ENCODE data around the gene FIGN. TPM values are rescaled to one million over a fixed set of nuclear protein-coding genes. Genes with fewer than 3 reads are reported as not detected.

The FIGN gene
- total and polyA plus RNA-seq, 2 of the 13 experiments (the other 11 are each of a cell fraction or from before 2014, with no cell fraction given): 6.6 to 6.7 TPM

- WGBS (ENCODE audit: low lambda C conversion rate): 97% methylated on average over 2 of the region's 2 CpGs
- no peaks in the 10 kb centered on the region for H3K4me1 ChIP-seq (ENCODE audit: insufficient read depth, low read length)
- FAIRE-seq (no peak), DNase-seq (ENCODE audit: low spot score) (no peak), ATAC-seq (no peak)
- no peaks in the 10 kb centered on the region for H4K20me1 ChIP-seq (ENCODE audit: insufficient read depth, low read length)
- POLR2A ChIA-PET: no interaction called here
- in situ Hi-C loops (cut with HindIII; ENCODE audit: extremely low pct_ligation_motif_present, low pct_unique_long_range_greater_than_20kb): no loop called here
- BruUV-seq (replicated peaks): no TSS peak
- H3K9me3 ChIP-seq (ENCODE audit: low read length): no peaks in the 10 kb centered on the region
- no peaks in the 10 kb centered on the region for H3K27me3 ChIP-seq (ENCODE audit: control insufficient read depth in 1 of 2, insufficient read depth in 2 of 2, low read length in 2 of 2)
- TF ChIP-seq MYPOP (CRISPR knock-in tag; IDR thresholded peaks at IDR 0.05) (no peak), ZNF660 (CRISPR knock-in tag; IDR thresholded peaks at IDR 0.05; ENCODE audit: borderline replicate concordance, low read depth) (no peak), GRHL1 (CRISPR knock-in tag; conservative IDR thresholded peaks at IDR 0.05) (no peak), GPN1 (CRISPR knock-in tag; IDR thresholded peaks at IDR 0.05; ENCODE audit: borderline replicate concordance) (no peak), ZNF331 (CRISPR knock-in tag; IDR thresholded peaks at IDR 0.05) (no peak), E2F2 (CRISPR knock-in tag; IDR thresholded peaks at IDR 0.05; ENCODE audit: borderline replicate concordance) (no peak), DNMT3B (CRISPR knock-in tag; conservative IDR thresholded peaks at IDR 0.05) (no peak), ZZZ3 (CRISPR knock-in tag; IDR thresholded peaks at IDR 0.05; ENCODE audit: borderline replicate concordance) (no peak), ZBTB8A (CRISPR knock-in tag; IDR thresholded peaks at IDR 0.05; ENCODE audit: borderline replicate concordance, low read depth) (no peak), RNF219 (CRISPR knock-in tag; IDR thresholded peaks at IDR 0.05) (no peak), ZFYVE20 (CRISPR knock-in tag; IDR thresholded peaks at IDR 0.05; ENCODE audit: borderline replicate concordance, low read depth) (no peak), ZNF589 (CRISPR knock-in tag; conservative IDR thresholded peaks at IDR 0.05) (no peak)
- H3K27ac ChIP-seq (ENCODE audit: extremely low read length, insufficient read depth, low read length): no peak overlapping the region
- H3K4me2 ChIP-seq (ENCODE audit: low read depth, low read length): no peak overlapping the region
- H3K36me3 ChIP-seq (replicated peaks in 1 of 2; ENCODE audit: control insufficient read depth in 1 of 2, insufficient read depth in 2 of 2, low read length in 2 of 2): no peaks in the 10 kb centered on the region
- no peaks in the 10 kb centered on the region for H3K79me2 ChIP-seq (ENCODE audit: insufficient read depth, low read length)
- H2AFZ ChIP-seq (ENCODE audit: low read length): no peak overlapping the region
- intact Hi-C loops (cut with micrococcal nuclease; ENCODE audit: unreplicated experiment): no loop called here
- no peak overlapping the region for H3K4me3 ChIP-seq (replicated peaks in 1 of 3; ENCODE audit: insufficient read depth in 1 of 3, low read depth in 2 of 3, low read length in 3 of 3)
- no peak overlapping the region for H3K9ac ChIP-seq (ENCODE audit: insufficient read depth, low read depth, low read length)
- CTCF ChIA-PET (ENCODE audit: low intra/inter-chr PET ratio, low total read pairs): no interaction called here
Observed at GRCh38 chr2:163659224-163659623, 76.6 kb downstream of the FIGN start.

Data from HepG2 (cell line).